GM20431 (cell line): ENCODE measurements around the gene YTHDC2.

ENCODE experiments used
- in situ Hi-C: fragments of 300-500 bp; cut with MseI, MboI; formaldehyde crosslinking; loops from one replicate; pipeline ENCODE4 v1.15.0; 2020; ENCODE audit warnings: low sequenced_read_pairs; ENCODE audit not compliant: unreplicated experiment

The YTHDC2 gene

DNA sequence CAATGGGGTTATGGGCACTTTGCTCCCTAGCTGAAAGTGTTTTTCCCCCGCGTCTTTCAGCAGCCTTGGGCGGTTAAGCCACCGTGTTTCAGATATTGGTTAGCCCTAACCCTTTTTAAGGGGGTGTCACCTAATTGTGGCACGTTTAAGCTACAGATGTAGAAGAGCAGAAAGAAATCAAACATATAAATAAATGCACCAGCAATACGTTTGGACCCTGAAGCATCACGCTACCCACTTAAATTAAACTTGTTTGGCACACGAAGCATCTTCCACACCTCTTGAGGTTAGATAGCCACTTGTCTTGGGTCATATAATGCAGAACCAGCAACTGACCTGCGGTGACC, 768 bp downstream of the YTHDC2 start:
- in situ Hi-C loops = loop anchor here (25.0 kb wide), 1 partner anchor 527 kb away; the partner anchor contains the start of gene DCP2

GRCh38 chr5:113518884-113519283, 5.4 kb downstream of the YTHDC2 start:
- in situ Hi-C loops = loop anchor here (25.0 kb wide), 1 partner anchor 532 kb away; the partner anchor contains the start of gene DCP2

DNA sequence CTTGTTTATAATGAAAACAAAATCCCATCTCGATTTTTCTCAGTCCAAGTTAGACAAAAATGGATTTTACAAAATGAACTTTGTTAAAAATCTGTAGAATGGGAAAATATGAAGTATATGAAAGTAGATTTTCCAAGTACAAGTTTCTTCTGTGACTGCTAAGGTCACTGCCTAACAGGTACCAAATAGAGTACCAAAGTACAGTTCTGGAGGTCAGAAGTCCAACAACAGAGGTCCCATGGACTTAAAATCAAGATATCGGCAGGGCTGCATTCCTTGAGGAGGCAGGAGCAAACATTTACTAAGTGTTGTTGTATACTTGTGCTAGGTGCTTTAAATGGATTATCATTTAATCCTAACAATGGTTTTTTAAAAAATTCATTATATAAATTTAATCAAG, 5.9 kb downstream of the YTHDC2 start:
- in situ Hi-C loops = loop anchor here (25.0 kb wide), 1 partner anchor 532 kb away; the partner anchor contains the start of gene DCP2

DNA sequence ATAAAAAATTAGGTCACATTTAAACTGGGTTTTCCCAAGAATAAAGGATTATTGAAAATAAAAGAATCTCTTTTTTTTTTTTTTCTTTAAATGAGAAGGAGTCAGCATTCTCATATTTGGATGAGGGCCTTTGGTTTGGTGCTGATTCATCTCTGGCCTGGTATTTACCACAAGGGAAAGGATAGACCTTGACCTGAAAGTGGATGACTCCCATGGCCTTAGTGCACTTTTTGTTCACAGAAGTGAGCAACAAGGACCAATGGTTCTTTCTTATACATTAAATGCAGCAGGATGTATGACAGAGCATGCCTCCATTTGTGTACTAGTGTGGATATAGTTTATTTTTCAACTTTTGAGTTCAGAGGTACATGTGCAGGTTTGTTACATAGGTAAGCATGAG, 6.9 kb downstream of the YTHDC2 start:
- in situ Hi-C loops = loop anchor here (25.0 kb wide), 1 partner anchor 533 kb away; the partner anchor contains the start of gene DCP2

- in situ Hi-C loops = loop anchor here (25.0 kb wide), 1 partner anchor 534 kb away; the partner anchor contains the start of gene DCP2
Observed at GRCh38 chr5:113520899-113521298, 7.4 kb downstream of the YTHDC2 start.

DNA sequence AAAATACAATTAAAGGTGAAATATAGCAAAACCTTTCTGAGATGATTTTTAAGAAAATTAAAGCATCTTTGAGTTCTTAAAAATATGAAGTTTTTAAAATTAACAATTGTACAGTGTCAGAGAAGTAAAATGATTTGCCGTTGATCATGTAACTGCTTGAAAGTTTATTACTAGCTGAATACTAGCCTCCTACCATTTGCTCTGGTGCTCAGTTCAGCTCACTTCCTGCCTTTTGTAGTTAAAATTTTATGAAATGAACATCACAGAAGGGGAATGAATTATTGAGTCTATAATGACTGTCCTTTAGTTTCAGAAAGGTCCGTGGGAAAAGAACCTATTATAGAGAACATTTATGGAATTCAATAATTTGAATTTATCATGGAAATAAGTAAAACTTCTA, 9.7 kb downstream of the YTHDC2 start:
- in situ Hi-C loops = loop anchor here (25.0 kb wide), 1 partner anchor 536 kb away; the partner anchor contains the start of gene DCP2

GRCh38 chr5:113524927-113525326, 11.4 kb downstream of the YTHDC2 start:
- in situ Hi-C loops = loop anchor here (25.0 kb wide), 1 partner anchor 538 kb away; the partner anchor contains the start of gene DCP2

- in situ Hi-C loops = no loop called here
Observed at GRCh38 chr5:113526421-113526820, 12.9 kb downstream of the YTHDC2 start.

GRCh38 chr5:113527746-113528145, 14.3 kb downstream of the YTHDC2 start:
- in situ Hi-C loops = no loop called here

GRCh38 chr5:113531481-113532159, 18.1 kb downstream of the YTHDC2 start:
- in situ Hi-C loops = no loop called here

DNA sequence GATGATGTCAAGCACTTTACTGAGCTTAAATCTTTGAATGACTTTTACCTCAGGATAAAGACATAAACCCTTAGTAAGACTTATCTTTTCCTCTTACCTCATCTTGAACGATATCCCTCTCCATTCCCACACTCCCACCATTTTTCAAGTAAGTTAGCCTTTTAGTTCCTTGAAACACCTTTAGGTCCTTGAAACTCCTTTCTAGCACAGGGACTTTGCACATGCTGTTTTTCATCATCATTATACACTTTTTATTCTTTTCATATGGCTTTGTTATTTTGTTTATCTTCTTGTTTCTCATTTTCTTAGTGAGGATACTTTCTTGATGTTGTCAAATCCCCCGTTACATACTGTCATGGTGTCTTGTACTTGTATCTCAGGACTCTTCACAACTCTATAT, 24.8 kb downstream of the YTHDC2 start:
- in situ Hi-C loops = no loop called here

DNA sequence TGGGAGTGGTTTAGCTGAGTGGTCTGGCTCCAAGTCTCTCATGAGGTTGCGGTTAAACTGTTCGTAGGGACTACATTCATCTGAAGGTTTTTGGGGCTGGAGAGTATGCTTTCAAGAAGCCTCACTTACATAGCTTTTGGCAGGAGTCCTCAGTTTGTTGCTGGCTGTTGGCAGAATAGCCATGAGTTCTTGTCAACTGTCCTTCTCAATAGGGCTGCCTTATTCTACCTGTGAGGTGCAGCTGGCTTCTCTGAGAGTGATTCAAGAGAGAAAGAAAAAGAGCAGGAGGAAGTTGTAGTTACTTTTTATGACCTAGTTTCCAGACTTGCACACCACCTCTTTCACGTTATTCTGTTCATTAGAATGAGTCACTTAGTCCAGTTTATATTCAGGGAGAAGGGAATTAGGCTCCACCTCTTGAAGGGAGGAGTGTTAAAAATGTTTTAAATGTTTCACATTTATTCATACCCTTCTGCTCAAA, 33.2 kb downstream of the YTHDC2 start:
- in situ Hi-C loops = no loop called here

DNA sequence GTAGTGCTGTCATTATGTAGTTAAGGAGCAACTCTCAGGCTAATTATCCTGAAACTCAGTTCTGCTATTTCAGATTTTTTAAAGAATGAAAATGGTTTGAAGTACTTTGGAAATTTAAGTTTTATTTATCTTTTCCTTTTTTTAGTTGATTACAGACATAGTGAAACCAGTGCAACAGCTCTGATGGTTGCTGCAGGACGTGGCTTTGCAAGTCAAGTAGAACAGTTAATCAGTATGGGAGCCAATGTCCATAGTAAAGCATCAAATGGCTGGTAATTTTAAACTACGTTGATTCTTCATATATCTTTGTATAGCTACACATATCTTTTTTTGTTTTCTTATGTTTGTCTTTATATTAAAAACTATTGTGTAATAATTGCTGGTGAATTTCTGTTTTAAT, 34.9 kb downstream of the YTHDC2 start:
- in situ Hi-C loops = no loop called here

- in situ Hi-C loops = no loop called here
Observed at GRCh38 chr5:113552137-113552536, 38.6 kb downstream of the YTHDC2 start.

DNA sequence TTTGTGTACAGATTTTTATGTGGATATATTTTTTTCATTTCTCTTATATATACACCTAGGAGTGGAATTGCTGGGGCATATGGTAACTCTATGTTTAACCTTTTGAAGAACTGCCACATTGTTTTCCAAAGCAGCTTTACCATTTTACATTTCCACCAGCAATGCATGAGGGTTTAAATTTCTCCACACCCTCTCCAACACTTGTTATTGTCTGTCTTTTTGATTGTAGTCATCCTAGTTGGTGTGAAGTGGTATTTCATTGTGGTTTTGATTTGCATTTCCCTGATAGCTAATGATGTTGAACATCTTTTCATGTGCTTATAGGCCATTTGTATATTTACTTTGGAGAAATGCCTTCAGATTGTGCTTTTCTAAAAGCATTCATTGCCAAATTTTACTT, 39.1 kb downstream of the YTHDC2 start:
- in situ Hi-C loops = no loop called here

GRCh38 chr5:113562828-113563400, 49.4 kb downstream of the YTHDC2 start:
- in situ Hi-C loops = no loop called here

- in situ Hi-C loops = no loop called here
Observed at GRCh38 chr5:113569396-113569795, 55.9 kb downstream of the YTHDC2 start.

DNA sequence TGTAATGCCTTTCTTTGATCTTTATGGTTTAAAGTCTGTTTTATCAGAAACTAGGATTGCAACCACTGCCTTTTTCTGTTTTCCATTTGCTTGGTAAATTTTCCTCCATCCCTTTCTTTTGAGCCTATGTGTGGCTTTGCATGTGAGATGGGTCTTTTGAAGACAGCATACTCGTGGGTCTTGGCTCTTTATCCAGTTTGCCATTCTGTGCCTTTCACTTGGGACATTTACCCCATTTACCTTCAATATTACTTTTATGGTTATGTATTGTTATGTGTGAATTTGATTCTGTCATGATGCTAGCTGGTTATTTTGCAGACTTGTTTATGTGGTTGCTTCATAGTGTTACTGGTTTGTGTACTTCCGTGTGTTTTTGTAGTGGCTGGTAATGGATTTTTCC, 59.2 kb downstream of the YTHDC2 start:
- in situ Hi-C loops = no loop called here

GRCh38 chr5:113574417-113574816, 60.9 kb downstream of the YTHDC2 start:
- in situ Hi-C loops = no loop called here

DNA sequence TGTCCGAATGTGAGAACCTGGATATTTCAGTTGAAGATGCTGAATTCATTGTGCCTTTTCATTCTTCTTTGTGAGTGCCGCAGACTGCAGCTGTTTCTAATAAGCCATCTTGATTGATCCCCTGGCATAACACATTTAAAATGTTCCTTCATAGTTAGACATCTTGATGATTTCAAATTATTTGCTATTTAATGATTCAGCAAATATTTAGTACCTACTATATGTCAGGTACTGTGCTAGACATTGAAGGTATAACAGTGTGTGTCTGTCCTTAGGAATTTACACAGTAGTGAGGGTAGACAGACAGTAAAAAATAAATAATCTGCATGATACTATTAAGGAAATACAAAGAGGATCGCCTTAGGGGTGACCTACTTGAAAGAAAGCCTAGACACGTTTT, 61.6 kb downstream of the YTHDC2 start:
- in situ Hi-C loops = no loop called here

DNA sequence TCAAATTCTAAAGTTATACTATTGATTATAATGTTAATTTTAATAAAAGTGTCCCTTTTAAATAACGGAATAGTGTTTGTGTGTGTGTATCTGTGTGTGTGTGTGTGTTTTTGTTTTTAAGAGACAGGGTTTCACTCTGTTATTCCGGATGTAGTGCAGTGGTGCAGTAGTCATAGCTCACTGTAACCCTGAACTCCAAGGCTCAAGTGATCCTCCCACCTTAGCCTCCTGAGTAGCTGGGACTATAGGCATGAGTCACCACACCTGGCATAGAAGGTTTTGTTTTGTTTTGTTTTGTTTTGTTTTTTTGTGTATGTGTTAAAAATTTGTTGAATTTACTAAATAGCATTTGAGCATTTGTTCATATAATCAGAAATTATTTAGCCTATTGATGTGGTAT, 64.6 kb downstream of the YTHDC2 start:
- in situ Hi-C loops = no loop called here
